Activated CD4-positive, alpha-beta T cell treated with anti-CD3 and anti-CD28 coated beads for 1 hour (primary cell): Measurements from ENCODE around the gene PACSIN3.
"Not testable (repeated sequence)": the region's sequence is repeated elsewhere in the genome, so short reads cannot be mapped to it uniquely, and the experiment has no call there.

Experiments
- DNase-seq: peaks from one replicate; pipeline ENCODE4 v3.0.0-alpha.2; 2020

Gene PACSIN3

GRCh38 chr11:47186076-47186699, at the start of gene PACSIN3:
PACSIN3 (minus strand) TSS chr11:47186434; CDS start chr11:47182727, 3,707 bp downstream.
- no peak for DNase-seq

GRCh38 chr11:47235163-47235562, 48.9 kb upstream of the PACSIN3 start:
- DNase-seq: no peak

GRCh38 chr11:47234669-47235100, 48.5 kb upstream of the PACSIN3 start:
- DNase-seq: peak; percentile 29

GRCh38 chr11:47233989-47234668, 47.9 kb upstream of the PACSIN3 start:
- DNase-seq: no peak

- no peak for DNase-seq
These were observed 46.8 kb upstream of the PACSIN3 start for GRCh38 chr11:47233051-47233450.

- DNase-seq: no peak
These were observed 42.9 kb upstream of the PACSIN3 start for GRCh38 chr11:47229161-47229560.

GRCh38 chr11:47225552-47226400, 39.5 kb upstream of the PACSIN3 start:
- no peak for DNase-seq

- no peak for DNase-seq
These were observed 36.5 kb upstream of the PACSIN3 start for GRCh38 chr11:47222696-47223095.

- DNase-seq: no peak
These were observed 34.2 kb upstream of the PACSIN3 start for GRCh38 chr11:47220401-47220821.

GRCh38 chr11:47216121-47216798, 30.0 kb upstream of the PACSIN3 start:
- peak; percentile 50 for DNase-seq

- DNase-seq: no peak
These were observed 29.2 kb upstream of the PACSIN3 start for GRCh38 chr11:47215366-47215910.

GRCh38 chr11:47213950-47214565, 27.8 kb upstream of the PACSIN3 start:
- DNase-seq: peak; percentile 73

GRCh38 chr11:47212938-47213337, 26.7 kb upstream of the PACSIN3 start:
- DNase-seq: no peak

GRCh38 chr11:47208628-47209027, 22.4 kb upstream of the PACSIN3 start:
- DNase-seq: no peak

- not testable (repeated sequence) for DNase-seq
These were observed 21.8 kb upstream of the PACSIN3 start for GRCh38 chr11:47208008-47208552.

- DNase-seq: no peak
These were observed 21.2 kb upstream of the PACSIN3 start for GRCh38 chr11:47207459-47207858.

- not testable (repeated sequence) for DNase-seq
These were observed 20.3 kb upstream of the PACSIN3 start for GRCh38 chr11:47206577-47206976.

- no peak for DNase-seq
These were observed 18.4 kb upstream of the PACSIN3 start for GRCh38 chr11:47204637-47204989.

GRCh38 chr11:47202576-47202975, 16.3 kb upstream of the PACSIN3 start:
- no peak for DNase-seq

GRCh38 chr11:47201015-47201414, 14.8 kb upstream of the PACSIN3 start:
- no peak for DNase-seq

- DNase-seq: not testable (repeated sequence)
These were observed 11.9 kb upstream of the PACSIN3 start for GRCh38 chr11:47198161-47198560.

GRCh38 chr11:47192111-47192510, 5.9 kb upstream of the PACSIN3 start:
- DNase-seq: no peak
